H1 (cell line): ENCODE results near the gene MAML3. TPM values are rescaled to one million over a fixed set of nuclear protein-coding genes. Genes with fewer than 3 reads are reported as not detected.

Source experiments
- CTCF ChIA-PET: fragments of 300-600 bp; sonication (Branson Sonifier 250); formaldehyde crosslinking; loops from one replicate; lab custom pipeline; 2021; ENCODE audit not compliant: partially characterized antibody; lab: Charles Lee
- POLR2A ChIA-PET: fragments of 300-600 bp; sonication (Branson Sonifier 250); formaldehyde crosslinking; loops from one replicate; lab custom pipeline; 2021; ENCODE audit warnings: inconsistent platforms; ENCODE audit not compliant: partially characterized antibody; lab: Charles Lee
- DNase-seq, 2 experiments: peaks; one replicate each; pipeline versions ENCODE4 v3.0.0 to v3.0.0-alpha.2; 2010 to 2022; ENCODE audit warnings: low spot score in 2 of 2, low read depth in 1 of 2, mixed read lengths in 1 of 2
- FAIRE-seq: peaks from 2 replicates; lab custom pipeline; 2011; peaks lifted over from hg19 to GRCh38; lab: Jason Lieb, UNC
- H2AFZ ChIP-seq: 2 replicates; pipeline ENCODE4 v1.8.1; 2012; ENCODE audit warnings: low read length, inconsistent platforms
- H2AK5ac ChIP-seq: 2 replicates; pipeline ENCODE4 v1.6.1; 2013; ENCODE audit warnings: low read depth, low read length
- H2BK120ac ChIP-seq: replicated peaks from 2 replicates; pipeline ENCODE3; 2013; ENCODE audit warnings: low read depth, low read length, inconsistent platforms
- H2BK12ac ChIP-seq: 2 replicates; pipeline ENCODE4 v1.6.1; 2013; ENCODE audit warnings: low read depth, low read length
- H2BK15ac ChIP-seq: 2 replicates; pipeline ENCODE4 v1.6.1; 2013; ENCODE audit warnings: low read length
- H2BK20ac ChIP-seq: 2 replicates; pipeline ENCODE4 v1.6.1; 2013; ENCODE audit warnings: low read length
- H2BK5ac ChIP-seq: 2 replicates; pipeline ENCODE4 v1.6.1; 2013; ENCODE audit warnings: low read depth, low read length
- H3K14ac ChIP-seq: 2 replicates; pipeline ENCODE4 v1.6.1; 2013; ENCODE audit warnings: inconsistent platforms; ENCODE audit not compliant: insufficient read length
- H3K18ac ChIP-seq: 2 replicates; pipeline ENCODE4 v1.6.1; 2013; ENCODE audit warnings: low read length; ENCODE audit errors: extremely low read depth
- H3K23ac ChIP-seq: 2 replicates; pipeline ENCODE4 v1.6.1; 2013; ENCODE audit warnings: inconsistent platforms; ENCODE audit not compliant: insufficient read length
- H3K23me2 ChIP-seq: 2 replicates; pipeline ENCODE4 v1.6.1; 2013; ENCODE audit warnings: low read depth, low read length
- H3K27ac ChIP-seq: 2 replicates; pipeline ENCODE4 v1.6.1; 2011; ENCODE audit warnings: low read depth, low read length, inconsistent platforms
- H3K27me3 ChIP-seq, 4 experiments: replicated peaks in 1 of 4; 1 replicate in 1 of 4; 2 replicates in 3 of 4; pipeline versions ENCODE4 v1.6.1 to v1.8.1; 2011 to 2013; ENCODE audit warnings: low read length in 3 of 4, mild to moderate bottlenecking in 3 of 4, inconsistent platforms in 2 of 4, mixed read lengths in 2 of 4, moderate library complexity in 1 of 4; ENCODE audit not compliant: control insufficient read depth in 3 of 4, insufficient read depth in 3 of 4; ENCODE audit errors: extremely low read depth in 1 of 4
- H3K36me3 ChIP-seq, 4 experiments: 2 replicates each; pipeline versions ENCODE4 v1.6.1 to v1.8.1; 2011 to 2013; ENCODE audit warnings: mild to moderate bottlenecking in 4 of 4, low read length in 3 of 4, moderate library complexity in 2 of 4, control low read depth in 1 of 4, inconsistent platforms in 1 of 4; ENCODE audit not compliant: insufficient read depth in 4 of 4, control insufficient read depth in 2 of 4
- H3K4ac ChIP-seq: replicated peaks from 2 replicates; pipeline ENCODE3; 2013; ENCODE audit warnings: low read length, low read depth, mixed read lengths, inconsistent platforms; ENCODE audit not compliant: insufficient read length
- H3K4me1 ChIP-seq, 4 experiments: replicated peaks in 1 of 4; 1 replicate in 1 of 4; 2 replicates in 3 of 4; pipeline versions ENCODE4 v1.6.1 to v1.8.1; 2011 to 2013; ENCODE audit warnings: low read length in 3 of 4, inconsistent platforms in 2 of 4, mixed read lengths in 1 of 4; ENCODE audit not compliant: insufficient read depth in 4 of 4, control insufficient read depth in 3 of 4
- H3K4me2 ChIP-seq, 2 experiments: 2 replicates each; pipeline versions ENCODE4 v1.6.1 to v1.8.1; 2011 to 2013; ENCODE audit warnings: low read depth in 2 of 2, low read length in 2 of 2, control low read depth in 1 of 2, inconsistent platforms in 1 of 2, mild to moderate bottlenecking in 1 of 2; ENCODE audit not compliant: insufficient read depth in 1 of 2
- H3K4me3 ChIP-seq, 4 experiments: fragments of 200-600, 300-600 bp in 1 of 4; sonication (generic), shearing (Covaris generic), sonication (Bioruptor Twin) in 1 of 4; 2 replicates each; pipeline versions ENCODE4 v1.5.1 to v1.8.1; 2011 to 2016; ENCODE audit warnings: low read length in 4 of 4, low read depth in 3 of 4, control low read depth in 2 of 4, inconsistent platforms in 2 of 4, mild to moderate bottlenecking in 2 of 4, mixed read lengths in 1 of 4, moderate library complexity in 1 of 4; ENCODE audit not compliant: insufficient read depth in 2 of 4; ENCODE audit errors: extremely low read depth in 1 of 4
- H3K56ac ChIP-seq: replicated peaks from 2 replicates; pipeline ENCODE3; 2013; ENCODE audit warnings: low read depth, mild to moderate bottlenecking, mixed read lengths, low read length, inconsistent platforms; ENCODE audit not compliant: insufficient read length
- H3K79me1 ChIP-seq: 2 replicates; pipeline ENCODE4 v1.6.1; 2013; ENCODE audit warnings: low read depth, low read length, control low read depth
- H3K79me2 ChIP-seq, 2 experiments: 2 replicates each; pipeline versions ENCODE4 v1.6.1 to v1.8.1; 2012 to 2013; ENCODE audit warnings: low read length in 2 of 2, mild to moderate bottlenecking in 2 of 2, inconsistent platforms in 1 of 2; ENCODE audit not compliant: insufficient read depth in 2 of 2, control insufficient read depth in 1 of 2
- H3K9ac ChIP-seq, 4 experiments: replicated peaks in 1 of 4; 1 replicate in 1 of 4; 2 replicates in 3 of 4; pipeline versions ENCODE4 v1.6.1 to v1.8.1; 2011 to 2013; ENCODE audit warnings: low read depth in 3 of 4, low read length in 3 of 4, control low read depth in 2 of 4, mild to moderate bottlenecking in 2 of 4, moderate library complexity in 2 of 4, inconsistent platforms in 1 of 4; ENCODE audit errors: extremely low read depth in 1 of 4
- H3K9me3 ChIP-seq, 2 experiments: 2 replicates each; pipeline versions ENCODE4 v1.6.1 to v1.8.1; 2012 to 2013; ENCODE audit warnings: mild to moderate bottlenecking in 2 of 2, moderate library complexity in 2 of 2, control low read depth in 1 of 2, inconsistent platforms in 1 of 2, low read depth in 1 of 2, low read length in 1 of 2, mixed read lengths in 1 of 2; ENCODE audit not compliant: insufficient read depth in 2 of 2
- H4K20me1 ChIP-seq, 2 experiments: replicated peaks in 1 of 2; 2 replicates each; pipeline versions ENCODE3 to v1.8.1; 2011 to 2013; ENCODE audit warnings: inconsistent platforms in 2 of 2, low read length in 2 of 2, mild to moderate bottlenecking in 1 of 2; ENCODE audit not compliant: insufficient read depth in 2 of 2, control insufficient read depth in 1 of 2
- H4K5ac ChIP-seq: 2 replicates; pipeline ENCODE4 v1.6.1; 2013; ENCODE audit warnings: low read length, low read depth, mixed read lengths, inconsistent platforms; ENCODE audit not compliant: insufficient read length
- H4K8ac ChIP-seq: 2 replicates; pipeline ENCODE4 v1.8.0; 2013; ENCODE audit warnings: mild to moderate bottlenecking, moderate library complexity, low read length, inconsistent platforms; ENCODE audit not compliant: insufficient read depth; ENCODE audit errors: extremely low read depth
- H4K91ac ChIP-seq: replicated peaks from 2 replicates; pipeline ENCODE3; 2013; ENCODE audit warnings: low read length, mixed read lengths, inconsistent platforms; ENCODE audit not compliant: insufficient read length
- CTCF ChIP-seq, 3 experiments: IDR thresholded peaks; 1 replicate in 2 of 3; 2 replicates in 1 of 3; pipeline versions ENCODE4 v1.5.1 to v1.6.1; 2011; ENCODE audit warnings: low read length in 3 of 3, mild to moderate bottlenecking in 3 of 3, inconsistent platforms in 2 of 3, low read depth in 1 of 3, moderate library complexity in 1 of 3; ENCODE audit not compliant: insufficient read depth in 1 of 3; ENCODE audit errors: control extremely low read depth in 1 of 3
- RAD21 ChIP-seq, 2 experiments: IDR thresholded peaks in 1 of 2; conservative IDR thresholded peaks in 1 of 2; 2 replicates each; pipeline ENCODE4 v1.6.1; 2011; ENCODE audit warnings: low read depth in 2 of 2, low read length in 2 of 2, improper control_type of control experiment in 1 of 2, inconsistent platforms in 1 of 2, mild to moderate bottlenecking in 1 of 2, moderate library complexity in 1 of 2
- SAP30 ChIP-seq: fragments of 300-600 bp; sonication (generic); IDR thresholded peaks from 2 replicates; pipeline ENCODE4 v1.7.1; 2012; ENCODE audit warnings: low read length, moderate library complexity, mild to moderate bottlenecking, inconsistent platforms; ENCODE audit not compliant: insufficient read depth, insufficient replicate concordance
- WGBS, 2 experiments: shearing (Covaris generic) in 1 of 2; methylation state at CpG; one replicate each; pipeline versions ENCODE4 v1.1.6 to v1.1.7; 2013 to 2015; ENCODE audit warnings: low lambda C conversion rate in 2 of 2, mixed read lengths in 2 of 2, inconsistent platforms in 1 of 2, low coverage in 1 of 2, missing lambda C conversion rate in 1 of 2; ENCODE audit not compliant: insufficient replicate concordance in 2 of 2, insufficient coverage in 1 of 2, insufficient read length in 1 of 2; ENCODE audit errors: extremely low coverage in 1 of 2, missing lambda C conversion rate in 1 of 2; 5-methylcytosine and 5-hydroxymethylcytosine counted together
- polyA plus RNA-seq, 7 experiments: library from polyadenylated mRNA; depleted of rRNA in 3 of 7; stranded (reverse) in 5 of 7; unstranded in 2 of 7; fragments of >200 nt in 5 of 7; fragments of 200-250 nt in 2 of 7; gene quantifications; 1 replicate in 5 of 7; 2 replicates in 1 of 7; 4 replicates in 1 of 7; pipeline versions ENCODE4 v1.2.1 to v1.2.3, GENCODE V29; 2011 to 2013; ENCODE audit warnings: missing spikeins in 2 of 7, mixed read lengths in 2 of 7
- total RNA-seq: library from RNA; stranded (reverse); fragmentation: NEBNext Ultra II Directional; extraction: Animal tissue kit (Norgen Biotek cat#: 25700); gene quantifications from 2 replicates; pipeline ENCODE4 v1.2.1, GENCODE V29; 2021

MAML3 gene
- total and polyA plus RNA-seq, 2 of the 8 experiments (the other 6 are each of a cell fraction or from before 2014, with no cell fraction given) = 2.1 to 5.7 TPM

DNA sequence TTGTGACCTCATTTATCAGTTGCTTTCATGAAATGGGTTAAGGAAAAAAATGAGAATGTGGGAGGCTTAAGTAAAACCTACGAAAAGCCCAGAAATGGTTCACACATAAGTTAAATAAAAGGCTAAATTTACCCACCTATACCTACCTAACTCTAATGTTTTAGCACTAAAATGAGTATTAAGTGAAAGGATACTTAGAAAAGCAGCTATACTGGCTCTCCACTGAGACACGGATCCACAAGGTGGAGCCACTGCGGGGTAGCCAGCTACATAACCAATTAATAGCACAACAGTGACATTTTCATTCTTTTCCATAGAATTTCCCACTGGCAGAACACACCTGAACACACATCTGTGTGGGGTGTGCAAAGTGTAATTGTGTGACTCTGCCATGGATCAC, 101.9 kb downstream of the MAML3 start:
- 54% methylated on average over 3 of the region's 3 CpGs; no CpG with 5 or more reads in 1 of the 2 experiments for WGBS, 2 experiments
- no peaks in the 10 kb centered on the region for H3K36me3 ChIP-seq
- no peak for FAIRE-seq

More for the DNA sequence above, 101.9 kb downstream of the MAML3 start:
- peaks cover 6 to 29% (median 12%) of the 10 kb centered on the region in 4 experiments for H3K4me1 ChIP-seq
- no peak overlapping the region for H4K5ac ChIP-seq
- no peak overlapping the region for H3K27ac ChIP-seq
- H3K27me3 ChIP-seq = no peaks in the 10 kb centered on the region
- no peaks in the 10 kb centered on the region for H3K9me3 ChIP-seq
- no peaks in the 10 kb centered on the region for H3K79me2 ChIP-seq
- H2AK5ac ChIP-seq = no peak overlapping the region
- H2BK12ac ChIP-seq = no peak overlapping the region
- no peak overlapping the region for H3K14ac ChIP-seq
- no peak overlapping the region for H3K23ac ChIP-seq
- ChIA-PET CTCF (interaction anchor here (0.6 to 4.6 kb wide), 38 partner anchors 9 to 401 kb away, joined by 3 to 42 read pairs (median 4); no protein-coding TSS in a partner anchor), POLR2A (interaction anchor here (0.7 to 4.0 kb wide), 2 partner anchors 99 to 201 kb away, joined by 3 to 17 read pairs; no protein-coding TSS in a partner anchor)
- H3K4me2 ChIP-seq = no peak overlapping the region
- H3K9ac ChIP-seq = no peak overlapping the region
- DNase-seq = no peak
- H3K18ac ChIP-seq = no peak overlapping the region
- H4K91ac ChIP-seq = no peak overlapping the region
- H3K4ac ChIP-seq = no peak overlapping the region
- H3K23me2 ChIP-seq = no peaks in the 10 kb centered on the region; the same call in 1 of the 2 replicates
- H3K4me3 ChIP-seq = no peak overlapping the region
- no peak overlapping the region for H2AFZ ChIP-seq
- no peak overlapping the region for H2BK5ac ChIP-seq
- 0 out of 2 replicates have a peak overlapping the region, but pooled peaks have one; percentile 21 for H2BK20ac ChIP-seq
- no peak overlapping the region for H2BK120ac ChIP-seq
- no peak overlapping the region for H4K8ac ChIP-seq
- H3K79me1 ChIP-seq = no peaks in the 10 kb centered on the region
- TF ChIP-seq SAP30 = no peak
- peak; percentile 53 to 66 for TF ChIP-seq RAD21 (IDR thresholded peaks at IDR 0.05 in 1 of 2, conservative IDR thresholded peaks at IDR 0.05 in 1 of 2; ENCODE audit: low read depth in 2 of 2, low read length in 2 of 2)
- TF ChIP-seq CTCF (IDR thresholded peaks at IDR 0.05; ENCODE audit: control extremely low read depth in 1 of 3, insufficient read depth in 1 of 3, low read depth in 1 of 3, low read length in 3 of 3) = peak; percentile 45 to 66 (median 54)
- H4K20me1 ChIP-seq = no peaks in the 10 kb centered on the region
- no peak overlapping the region for H2BK15ac ChIP-seq
- H3K56ac ChIP-seq = no peak overlapping the region
